ENCODE data around the gene ADGRG7. TPM values are rescaled to one million over a fixed set of nuclear protein-coding genes. Genes with fewer than 3 reads are reported as not detected.

ADGRG7 gene
- total and polyA plus RNA-seq, 4 donors, result not detected

- H3K9ac ChIP-seq (ENCODE audit: insufficient read depth in 1 of 2, low read length in 2 of 2), result no peak overlapping the region
- peaks cover 0 to 15% (median 0%) of the 10 kb centered on the region in 5 donors for H3K4me1 ChIP-seq (ENCODE audit: control insufficient read depth in 5 of 5, insufficient read depth in 5 of 5, low read length in 5 of 5)
- TF ChIP-seq, protein P1, sequence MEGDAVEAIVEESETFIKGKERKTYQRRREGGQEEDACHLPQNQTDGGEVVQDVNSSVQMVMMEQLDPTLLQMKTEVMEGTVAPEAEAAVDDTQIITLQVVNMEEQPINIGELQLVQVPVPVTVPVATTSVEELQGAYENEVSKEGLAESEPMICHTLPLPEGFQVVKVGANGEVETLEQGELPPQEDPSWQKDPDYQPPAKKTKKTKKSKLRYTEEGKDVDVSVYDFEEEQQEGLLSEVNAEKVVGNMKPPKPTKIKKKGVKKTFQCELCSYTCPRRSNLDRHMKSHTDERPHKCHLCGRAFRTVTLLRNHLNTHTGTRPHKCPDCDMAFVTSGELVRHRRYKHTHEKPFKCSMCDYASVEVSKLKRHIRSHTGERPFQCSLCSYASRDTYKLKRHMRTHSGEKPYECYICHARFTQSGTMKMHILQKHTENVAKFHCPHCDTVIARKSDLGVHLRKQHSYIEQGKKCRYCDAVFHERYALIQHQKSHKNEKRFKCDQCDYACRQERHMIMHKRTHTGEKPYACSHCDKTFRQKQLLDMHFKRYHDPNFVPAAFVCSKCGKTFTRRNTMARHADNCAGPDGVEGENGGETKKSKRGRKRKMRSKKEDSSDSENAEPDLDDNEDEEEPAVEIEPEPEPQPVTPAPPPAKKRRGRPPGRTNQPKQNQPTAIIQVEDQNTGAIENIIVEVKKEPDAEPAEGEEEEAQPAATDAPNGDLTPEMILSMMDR (IDR thresholded peaks at IDR 0.05; ENCODE audit: control extremely low read depth, extremely low read depth), result no peak
- ATAC-seq (ENCODE audit: insufficient read depth, low FRiP score) (no peak), DNase-seq (no peak)
- H3K4me3 ChIP-seq, result no peak overlapping the region
- no peak overlapping the region for H3K27ac ChIP-seq (ENCODE audit: low read depth in 1 of 2, low read length in 1 of 2)
- H3K9me3 ChIP-seq (ENCODE audit: control insufficient read depth in 4 of 4, insufficient read depth in 3 of 4, low read length in 3 of 4), result peaks cover 0 to 4% (median 0%) of the 10 kb centered on the region in 4 donors
- H3K36me3 ChIP-seq (ENCODE audit: control insufficient read depth in 4 of 4, insufficient read depth in 4 of 4, low read length in 4 of 4), result no peaks in the 10 kb centered on the region
- H3K27me3 ChIP-seq (ENCODE audit: control insufficient read depth in 3 of 3, insufficient read depth in 3 of 3, low read length in 2 of 3), result peaks cover 0 to 4% (median 0%) of the 10 kb centered on the region in 3 donors
Measured at GRCh38 chr3:100693225-100693624, 83.8 kb downstream of the ADGRG7 start.

DNA sequence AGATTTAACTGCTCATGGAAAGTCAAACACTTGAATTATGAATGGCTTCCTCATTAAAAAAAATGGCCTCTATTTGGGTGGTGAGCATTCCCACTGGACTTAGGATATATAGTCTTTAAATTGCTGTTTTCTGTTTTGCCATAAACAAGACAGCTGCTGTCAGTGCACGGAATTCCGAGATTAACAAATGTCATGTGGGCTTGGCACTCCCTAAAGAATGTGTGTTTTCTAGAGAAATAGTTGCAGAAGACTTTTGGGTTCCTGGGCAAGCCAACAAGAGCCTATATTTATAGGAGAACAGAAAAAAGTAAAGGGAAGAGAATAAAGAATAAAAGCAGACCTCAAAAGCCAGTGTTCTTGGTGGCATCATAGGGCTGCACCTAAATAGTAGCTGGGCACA, 86.3 kb downstream of the ADGRG7 start:
- TF ChIP-seq, protein P1 (IDR thresholded peaks at IDR 0.05; ENCODE audit: control extremely low read depth, extremely low read depth), result no peak
- Histone ChIP-seq H3K27me3 (ENCODE audit: control insufficient read depth in 3 of 3, insufficient read depth in 3 of 3, low read length in 2 of 3) (peaks cover 0 to 4% (median 0%) of the 10 kb centered on the region in 3 donors), H3K9ac (ENCODE audit: insufficient read depth in 1 of 2, low read length in 2 of 2) (no peak overlapping the region), H3K27ac (ENCODE audit: low read depth in 1 of 2, low read length in 1 of 2) (no peak overlapping the region), H3K36me3 (ENCODE audit: control insufficient read depth in 4 of 4, insufficient read depth in 4 of 4, low read length in 4 of 4) (no peaks in the 10 kb centered on the region), H3K9me3 (ENCODE audit: control insufficient read depth in 4 of 4, insufficient read depth in 3 of 4, low read length in 3 of 4) (peaks cover 0 to 4% (median 0%) of the 10 kb centered on the region in 4 donors), H3K4me1 (ENCODE audit: control insufficient read depth in 5 of 5, insufficient read depth in 5 of 5, low read length in 5 of 5) (peaks cover 0 to 22% (median 6%) of the 10 kb centered on the region in 5 donors), H3K4me3 (no peak overlapping the region)
- 67 to 82% methylated on average over 2 of the region's 2 CpGs for WGBS, 2 donors
- DNase-seq (peak in 2 of 3 donors; percentile 32 to 33), ATAC-seq (ENCODE audit: insufficient read depth, low FRiP score) (no peak)

- H3K27ac ChIP-seq (ENCODE audit: low read depth in 1 of 2, low read length in 1 of 2), result no peak overlapping the region
- ATAC-seq (ENCODE audit: insufficient read depth, low FRiP score), result no peak
- TF ChIP-seq, protein P1 (IDR thresholded peaks at IDR 0.05; ENCODE audit: control extremely low read depth, extremely low read depth), result no peak
- no peak overlapping the region for H3K4me3 ChIP-seq
- peaks cover 0 to 22% (median 6%) of the 10 kb centered on the region in 5 donors for H3K4me1 ChIP-seq (ENCODE audit: control insufficient read depth in 5 of 5, insufficient read depth in 5 of 5, low read length in 5 of 5)
- no peaks in the 10 kb centered on the region for H3K36me3 ChIP-seq (ENCODE audit: control insufficient read depth in 4 of 4, insufficient read depth in 4 of 4, low read length in 4 of 4)
- DNase-seq, result no peak
- H3K9me3 ChIP-seq (ENCODE audit: control insufficient read depth in 4 of 4, insufficient read depth in 3 of 4, low read length in 3 of 4), result peaks cover 0 to 4% (median 0%) of the 10 kb centered on the region in 4 donors
- H3K27me3 ChIP-seq (ENCODE audit: control insufficient read depth in 3 of 3, insufficient read depth in 3 of 3, low read length in 2 of 3), result peaks cover 0 to 4% (median 0%) of the 10 kb centered on the region in 3 donors
- no peak overlapping the region for H3K9ac ChIP-seq (ENCODE audit: insufficient read depth in 1 of 2, low read length in 2 of 2)
- 81 to 91% methylated on average over 3 of the region's 3 CpGs for WGBS, 2 donors
Measured at GRCh38 chr3:100696161-100696560, 86.8 kb downstream of the ADGRG7 start.

- H3K9me3 ChIP-seq (ENCODE audit: control insufficient read depth in 4 of 4, insufficient read depth in 3 of 4, low read length in 3 of 4), result peaks cover 0 to 4% (median 0%) of the 10 kb centered on the region in 4 donors
- H3K27me3 ChIP-seq (ENCODE audit: control insufficient read depth in 3 of 3, insufficient read depth in 3 of 3, low read length in 2 of 3), result peaks cover 0 to 4% (median 0%) of the 10 kb centered on the region in 3 donors
- no peak for DNase-seq
- ATAC-seq (ENCODE audit: insufficient read depth, low FRiP score), result no peak
- WGBS, 2 donors, result 87 to 92% methylated on average over 7 of the region's 7 CpGs
- no peak overlapping the region for H3K27ac ChIP-seq (ENCODE audit: low read depth in 1 of 2, low read length in 1 of 2)
- no peaks in the 10 kb centered on the region for H3K36me3 ChIP-seq (ENCODE audit: control insufficient read depth in 4 of 4, insufficient read depth in 4 of 4, low read length in 4 of 4)
- TF ChIP-seq, protein P1 (IDR thresholded peaks at IDR 0.05; ENCODE audit: control extremely low read depth, extremely low read depth), result no peak
- no peak overlapping the region for H3K9ac ChIP-seq (ENCODE audit: insufficient read depth in 1 of 2, low read length in 2 of 2)
- H3K4me1 ChIP-seq (ENCODE audit: control insufficient read depth in 5 of 5, insufficient read depth in 5 of 5, low read length in 5 of 5), result peaks cover 0 to 22% (median 6%) of the 10 kb centered on the region in 5 donors
- no peak overlapping the region for H3K4me3 ChIP-seq
Measured at GRCh38 chr3:100697172-100697571, 87.8 kb downstream of the ADGRG7 start.

All from lung (tissue), 12 donors.